ENCODE results near the gene FCER1G. TPM values are rescaled to one million over a fixed set of nuclear protein-coding genes. Genes with fewer than 3 reads are reported as not detected.

FCER1G gene
- total RNA-seq, 1 experiment from 2014 or later: 0.77 TPM

DNA sequence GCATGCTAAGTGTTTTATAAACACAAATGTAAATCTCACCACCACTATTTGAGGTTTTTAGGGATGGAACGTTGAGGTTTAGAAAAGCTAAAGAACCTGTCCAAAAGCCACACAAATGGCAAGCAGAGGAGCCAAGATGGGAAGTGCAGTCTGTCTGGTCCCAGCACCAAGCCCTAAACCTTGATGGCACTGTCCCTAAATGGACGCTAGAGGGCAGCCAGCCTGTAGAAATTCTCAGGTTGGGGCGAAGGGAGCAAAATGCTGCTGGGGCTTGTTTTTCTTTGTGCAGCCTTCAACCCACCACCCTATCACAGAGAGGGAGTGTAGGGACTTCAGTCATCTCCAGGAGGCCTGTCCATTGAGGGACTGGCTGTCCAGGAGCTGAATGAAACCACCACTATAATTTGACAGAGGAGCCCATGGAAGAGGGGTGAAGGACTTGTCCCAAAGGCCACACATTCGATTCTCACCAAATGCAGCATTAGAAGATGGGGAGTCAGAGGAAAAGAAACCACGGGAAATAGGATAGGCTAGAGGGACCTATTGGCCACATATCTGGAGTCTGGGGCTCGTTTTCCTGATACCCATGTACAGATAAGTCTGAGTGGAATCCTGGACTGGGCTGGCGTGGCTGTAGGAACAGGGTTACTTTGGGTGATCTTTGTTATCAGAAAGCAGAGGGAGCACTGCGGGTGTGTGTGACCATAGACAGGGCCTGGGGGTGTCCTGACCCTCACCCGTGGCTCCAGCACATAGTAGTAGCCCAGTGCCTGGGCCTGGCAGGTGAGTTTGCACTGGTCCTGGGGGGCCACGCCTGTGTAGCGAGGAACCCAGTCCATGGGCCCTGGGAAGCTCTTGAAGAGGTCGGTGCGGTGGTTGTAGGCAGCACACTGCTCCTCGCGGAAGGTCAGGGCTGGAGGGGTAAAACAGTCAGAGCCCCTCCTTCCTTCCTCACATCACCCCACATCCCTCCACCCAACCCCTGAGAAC, 22.3 kb upstream of the FCER1G start:
- H3K9me3 ChIP-seq (ENCODE audit: control insufficient read depth, insufficient read depth, low read depth, low read length): no peaks in the 10 kb centered on the region
- ChIA-PET POLR2A (no interaction called here), CTCF (interaction anchor here (0.7 to 1.2 kb wide), 5 partner anchors 33 to 212 kb away, joined by 3 to 8 read pairs (median 3); partner anchors contain the start of gene TOMM40L)
- no peaks in the 10 kb centered on the region for H3K36me3 ChIP-seq (ENCODE audit: control insufficient read depth, insufficient read depth, low read length)
- no peak for DNase-seq (ENCODE audit: low read depth, low spot score)
- H3K4me3 ChIP-seq (ENCODE audit: low read depth in 2 of 2, low read length in 2 of 2): no peak overlapping the region
- no TSS peak for BruUV-seq (replicated peaks)
- no peaks in the 10 kb centered on the region for H3K4me1 ChIP-seq (ENCODE audit: control insufficient read depth, insufficient read depth, low read length)
- H3K27ac ChIP-seq (ENCODE audit: low read length): no peak overlapping the region
- no peaks in the 10 kb centered on the region for H3K27me3 ChIP-seq (ENCODE audit: control insufficient read depth, insufficient read depth, low read length)
- in situ Hi-C loops (cut with HindIII; ENCODE audit: low pct_unique_long_range_greater_than_20kb, low sequenced_read_pairs): no loop called here
- ATAC-seq: peak; percentile 86
- intact Hi-C loops (cut with micrococcal nuclease; ENCODE audit: unreplicated experiment): loop anchor here (5.0 kb wide), 1 partner anchor 180 kb away; no protein-coding TSS in a partner anchor
- TF ChIP-seq CTCF (IDR thresholded peaks at IDR 0.05) (peak; percentile 96), POLR2AphosphoS5 (IDR thresholded peaks at IDR 0.05; ENCODE audit: low read depth, low read length) (no peak), SIN3A (IDR thresholded peaks at IDR 0.05; ENCODE audit: borderline replicate concordance, insufficient read depth, low read depth, low read length) (no peak)
- TF ChIP-seq, protein P1, sequence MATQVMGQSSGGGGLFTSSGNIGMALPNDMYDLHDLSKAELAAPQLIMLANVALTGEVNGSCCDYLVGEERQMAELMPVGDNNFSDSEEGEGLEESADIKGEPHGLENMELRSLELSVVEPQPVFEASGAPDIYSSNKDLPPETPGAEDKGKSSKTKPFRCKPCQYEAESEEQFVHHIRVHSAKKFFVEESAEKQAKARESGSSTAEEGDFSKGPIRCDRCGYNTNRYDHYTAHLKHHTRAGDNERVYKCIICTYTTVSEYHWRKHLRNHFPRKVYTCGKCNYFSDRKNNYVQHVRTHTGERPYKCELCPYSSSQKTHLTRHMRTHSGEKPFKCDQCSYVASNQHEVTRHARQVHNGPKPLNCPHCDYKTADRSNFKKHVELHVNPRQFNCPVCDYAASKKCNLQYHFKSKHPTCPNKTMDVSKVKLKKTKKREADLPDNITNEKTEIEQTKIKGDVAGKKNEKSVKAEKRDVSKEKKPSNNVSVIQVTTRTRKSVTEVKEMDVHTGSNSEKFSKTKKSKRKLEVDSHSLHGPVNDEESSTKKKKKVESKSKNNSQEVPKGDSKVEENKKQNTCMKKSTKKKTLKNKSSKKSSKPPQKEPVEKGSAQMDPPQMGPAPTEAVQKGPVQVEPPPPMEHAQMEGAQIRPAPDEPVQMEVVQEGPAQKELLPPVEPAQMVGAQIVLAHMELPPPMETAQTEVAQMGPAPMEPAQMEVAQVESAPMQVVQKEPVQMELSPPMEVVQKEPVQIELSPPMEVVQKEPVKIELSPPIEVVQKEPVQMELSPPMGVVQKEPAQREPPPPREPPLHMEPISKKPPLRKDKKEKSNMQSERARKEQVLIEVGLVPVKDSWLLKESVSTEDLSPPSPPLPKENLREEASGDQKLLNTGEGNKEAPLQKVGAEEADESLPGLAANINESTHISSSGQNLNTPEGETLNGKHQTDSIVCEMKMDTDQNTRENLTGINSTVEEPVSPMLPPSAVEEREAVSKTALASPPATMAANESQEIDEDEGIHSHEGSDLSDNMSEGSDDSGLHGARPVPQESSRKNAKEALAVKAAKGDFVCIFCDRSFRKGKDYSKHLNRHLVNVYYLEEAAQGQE (IDR thresholded peaks at IDR 0.05; ENCODE audit: insufficient read depth in 1 of 2, low read depth in 2 of 2, low read length in 1 of 2): no peak

GRCh38 chr1:161193561-161194235, 21.4 kb upstream of the FCER1G start:
- H3K9me3 ChIP-seq (ENCODE audit: control insufficient read depth, insufficient read depth, low read depth, low read length): no peaks in the 10 kb centered on the region
- in situ Hi-C loops (cut with HindIII; ENCODE audit: low pct_unique_long_range_greater_than_20kb, low sequenced_read_pairs) (no loop called here), intact Hi-C loops (cut with micrococcal nuclease; ENCODE audit: unreplicated experiment) (loop anchor here (5.0 kb wide), 1 partner anchor 179 kb away; no protein-coding TSS in a partner anchor)
- no peak overlapping the region for H3K4me3 ChIP-seq (ENCODE audit: low read depth in 2 of 2, low read length in 2 of 2)
- CTCF ChIA-PET: interaction anchor here (0.7 to 1.1 kb wide), 3 partner anchors 181 to 211 kb away, joined by 3 to 8 read pairs (median 3); no protein-coding TSS in a partner anchor
- H3K27me3 ChIP-seq (ENCODE audit: control insufficient read depth, insufficient read depth, low read length): no peaks in the 10 kb centered on the region
- BruUV-seq (replicated peaks): no TSS peak
- no peaks in the 10 kb centered on the region for H3K36me3 ChIP-seq (ENCODE audit: control insufficient read depth, insufficient read depth, low read length)
- peaks cover 9% of the 10 kb centered on the region for H3K4me1 ChIP-seq (ENCODE audit: control insufficient read depth, insufficient read depth, low read length)
- POLR2A ChIA-PET: no interaction called here
- ATAC-seq: peak; percentile 41; the same call in 1 of the 2 replicates
- no peak for DNase-seq (ENCODE audit: low read depth, low spot score)
- H3K27ac ChIP-seq (ENCODE audit: low read length): no peak overlapping the region
- no peak for TF ChIP-seq TCF7L2 (IDR thresholded peaks at IDR 0.05; ENCODE audit: low read depth, low read length)
- no peak; the same call in 1 of the 2 replicates for TF ChIP-seq CTCF (IDR thresholded peaks at IDR 0.05)
- no peak for TF ChIP-seq POLR2AphosphoS5 (IDR thresholded peaks at IDR 0.05; ENCODE audit: low read depth, low read length)
- TF ChIP-seq SIN3A (IDR thresholded peaks at IDR 0.05; ENCODE audit: borderline replicate concordance, insufficient read depth, low read depth, low read length): no peak
- TF ChIP-seq, protein P1 (IDR thresholded peaks at IDR 0.05; ENCODE audit: insufficient read depth in 1 of 2, low read depth in 2 of 2, low read length in 1 of 2): no peak
